Measurements from ENCODE around the gene ITGA7. TPM values are rescaled to one million over a fixed set of nuclear protein-coding genes. Genes with fewer than 3 reads are reported as not detected.

Gene ITGA7
- total and polyA plus RNA-seq, 2 of the 8 experiments (the other 6 are each of a cell fraction or from before 2014, with no cell fraction given), result 57.6 to 86.1 TPM

GRCh38 chr12:55724226-55724939, 16.7 kb upstream of the ITGA7 start:
- ChIA-PET CTCF (ENCODE audit: partially characterized antibody) (interaction anchor here (0.9 to 11.1 kb wide), 20 partner anchors 9 to 305 kb away, joined by 3 to 229 read pairs (median 5); partner anchors contain the start of genes BLOC1S1 and ITGA7), POLR2A (ENCODE audit: partially characterized antibody) (interaction anchor here (0.6 to 4.4 kb wide), 17 partner anchors 9 to 475 kb away, joined by 3 to 29 read pairs (median 4); partner anchors contain the start of genes BLOC1S1, GDF11, ITGA7 and ORMDL2)
- H2BK5ac ChIP-seq (ENCODE audit: low read depth, low read length), result peak overlapping the region; percentile 27; the same call in 1 of the 2 replicates
- 0 out of 3 replicates have a peak, but pooled peaks of 1 of the 2 experiments have one; percentile 7 for TF ChIP-seq POLR2A (IDR thresholded peaks at IDR 0.05; ENCODE audit: control extremely low read depth in 1 of 2, low read depth in 2 of 2, low read length in 2 of 2)
- TF ChIP-seq BCL11A (IDR thresholded peaks at IDR 0.05; ENCODE audit: low read depth in 2 of 2, low read length in 2 of 2), result no peak
- TF ChIP-seq CTCF (IDR thresholded peaks at IDR 0.05; ENCODE audit: control extremely low read depth in 1 of 3, insufficient read depth in 1 of 3, low read depth in 1 of 3, low read length in 3 of 3), result peak; percentile 73 to 86 (median 77)
- TF ChIP-seq RAD21 (IDR thresholded peaks at IDR 0.05 in 1 of 2, conservative IDR thresholded peaks at IDR 0.05 in 1 of 2; ENCODE audit: low read depth in 2 of 2, low read length in 2 of 2), result peak; percentile 71 to 81
- 0 out of 4 replicates have a peak, but pooled peaks of 1 of the 2 experiments have one; percentile 34 for TF ChIP-seq SIN3A (conservative IDR thresholded peaks at IDR 0.05 in 1 of 2, IDR thresholded peaks at IDR 0.05 in 1 of 2; ENCODE audit: low read depth in 1 of 2, low read length in 2 of 2)
- H3K23me2 ChIP-seq (ENCODE audit: low read depth, low read length), result peaks cover 9% of the 10 kb centered on the region
- H2BK15ac ChIP-seq (ENCODE audit: low read length), result no peak overlapping the region
- no peak overlapping the region for H3K23ac ChIP-seq (ENCODE audit: insufficient read length)
- no peak overlapping the region for H4K8ac ChIP-seq (ENCODE audit: extremely low read depth, insufficient read depth, low read length)
- H2AFZ ChIP-seq (ENCODE audit: low read length), result no peak overlapping the region
- H3K36me3 ChIP-seq (ENCODE audit: control insufficient read depth in 2 of 4, insufficient read depth in 4 of 4, low read length in 3 of 4), result peaks cover 6 to 29% (median 16%) of the 10 kb centered on the region in 4 experiments; a peak in 5 of 8 replicates
- no peak overlapping the region for H2BK12ac ChIP-seq (ENCODE audit: low read depth, low read length)
- FAIRE-seq, result no peak
- H3K4me3 ChIP-seq (ENCODE audit: extremely low read depth in 1 of 4, insufficient read depth in 2 of 4, low read depth in 3 of 4, low read length in 4 of 4), result no peak overlapping the region
- H3K79me1 ChIP-seq (ENCODE audit: low read depth, low read length), result peaks cover 5% of the 10 kb centered on the region; the same call in 1 of the 2 replicates
- H3K27me3 ChIP-seq (replicated peaks in 1 of 4; ENCODE audit: control insufficient read depth in 3 of 4, extremely low read depth in 1 of 4, insufficient read depth in 3 of 4, low read length in 3 of 4), result no peaks in the 10 kb centered on the region
- no peak overlapping the region for H3K4ac ChIP-seq (replicated peaks; ENCODE audit: insufficient read length, low read depth, low read length)
- H4K5ac ChIP-seq (ENCODE audit: insufficient read length, low read depth, low read length), result no peak overlapping the region
- no peak overlapping the region for H3K56ac ChIP-seq (replicated peaks; ENCODE audit: insufficient read length, low read depth, low read length)
- H3K9ac ChIP-seq (replicated peaks in 1 of 4; ENCODE audit: extremely low read depth in 1 of 4, low read depth in 3 of 4, low read length in 3 of 4), result no peak overlapping the region
- no peak overlapping the region for H3K18ac ChIP-seq (ENCODE audit: extremely low read depth, low read length)
- no peak overlapping the region for H3K27ac ChIP-seq (ENCODE audit: low read depth, low read length)
- peaks cover 0 to 17% of the 10 kb centered on the region in 2 experiments; a peak in 2 of 4 replicates for H3K79me2 ChIP-seq (ENCODE audit: control insufficient read depth in 1 of 2, insufficient read depth in 2 of 2, low read length in 2 of 2)
- peaks cover 0 to 11% (median 9%) of the 10 kb centered on the region in 4 experiments; a peak in 6 of 7 replicates for H3K4me1 ChIP-seq (replicated peaks in 1 of 4; ENCODE audit: control insufficient read depth in 3 of 4, insufficient read depth in 4 of 4, low read length in 3 of 4)
- no peak overlapping the region for H2BK20ac ChIP-seq (ENCODE audit: low read length)
- H3K14ac ChIP-seq (ENCODE audit: insufficient read length), result no peak overlapping the region
- WGBS, 2 experiments (ENCODE audit: extremely low coverage in 1 of 2, insufficient coverage in 1 of 2, insufficient read length in 1 of 2, insufficient replicate concordance in 2 of 2, low coverage in 1 of 2, low lambda C conversion rate in 2 of 2, missing lambda C conversion rate in 1 of 2), result 72% methylated on average over 11 of the region's 11 CpGs; no CpG with 5 or more reads in 1 of the 2 experiments
- H2BK120ac ChIP-seq (replicated peaks; ENCODE audit: low read depth, low read length), result no peak overlapping the region
- no peak overlapping the region for H4K91ac ChIP-seq (replicated peaks; ENCODE audit: insufficient read length, low read length)
- peaks cover 4 to 6% of the 10 kb centered on the region in 2 experiments for H4K20me1 ChIP-seq (replicated peaks in 1 of 2; ENCODE audit: control insufficient read depth in 1 of 2, insufficient read depth in 2 of 2, low read length in 2 of 2)
- H3K9me3 ChIP-seq (ENCODE audit: insufficient read depth in 2 of 2, low read depth in 1 of 2, low read length in 1 of 2), result no peaks in the 10 kb centered on the region
- no peak overlapping the region for H2AK5ac ChIP-seq (ENCODE audit: low read depth, low read length)
- DNase-seq (ENCODE audit: low read depth in 1 of 2, low spot score in 2 of 2), result peak in 1 of 2 experiments; percentile 76
- no peak overlapping the region for H3K4me2 ChIP-seq (ENCODE audit: insufficient read depth in 1 of 2, low read depth in 2 of 2, low read length in 2 of 2)
